ENCODE measurements around the gene PTGES2.

Gene PTGES2

GRCh38 chr9:128121466-128121810, 6.1 kb downstream of the PTGES2 start:
- no peak for TF ChIP-seq CTCF (conservative IDR thresholded peaks at IDR 0.05; ENCODE audit: control insufficient read depth, insufficient read depth, low read depth, low read length)
- H3K4me3 ChIP-seq (ENCODE audit: control insufficient read depth, low read depth, low read length), result no peak overlapping the region
- no peak for DNase-seq (ENCODE audit: low read depth)

- H3K4me3 ChIP-seq (ENCODE audit: control insufficient read depth, low read depth, low read length), result no peak overlapping the region
- no peak for DNase-seq (ENCODE audit: low read depth)
- TF ChIP-seq CTCF (conservative IDR thresholded peaks at IDR 0.05; ENCODE audit: control insufficient read depth, insufficient read depth, low read depth, low read length), result no peak
These were observed 6.6 kb downstream of the PTGES2 start for GRCh38 chr9:128120741-128121465.

- no peak for TF ChIP-seq CTCF (conservative IDR thresholded peaks at IDR 0.05; ENCODE audit: control insufficient read depth, insufficient read depth, low read depth, low read length)
- no peak overlapping the region for H3K4me3 ChIP-seq (ENCODE audit: control insufficient read depth, low read depth, low read length)
- no peak for DNase-seq (ENCODE audit: low read depth)
These were observed 7.3 kb downstream of the PTGES2 start for GRCh38 chr9:128120061-128120740.

- H3K4me3 ChIP-seq (ENCODE audit: control insufficient read depth, low read depth, low read length), result no peak overlapping the region
- TF ChIP-seq CTCF (conservative IDR thresholded peaks at IDR 0.05; ENCODE audit: control insufficient read depth, insufficient read depth, low read depth, low read length), result no peak
- no peak for DNase-seq (ENCODE audit: low read depth)
These were observed 8.4 kb downstream of the PTGES2 start for GRCh38 chr9:128118971-128119665.

GRCh38 chr9:128118472-128118857, 9.1 kb downstream of the PTGES2 start:
- no peak for DNase-seq (ENCODE audit: low read depth)
- TF ChIP-seq CTCF (conservative IDR thresholded peaks at IDR 0.05; ENCODE audit: control insufficient read depth, insufficient read depth, low read depth, low read length), result no peak
- no peak overlapping the region for H3K4me3 ChIP-seq (ENCODE audit: control insufficient read depth, low read depth, low read length)

- H3K4me3 ChIP-seq (ENCODE audit: control insufficient read depth, low read depth, low read length), result no peak overlapping the region
- peak; percentile 84 for DNase-seq (ENCODE audit: low read depth)
- peak; percentile 100 for TF ChIP-seq CTCF (conservative IDR thresholded peaks at IDR 0.05; ENCODE audit: control insufficient read depth, insufficient read depth, low read depth, low read length)
These were observed 9.7 kb downstream of the PTGES2 start for GRCh38 chr9:128117613-128118471.
